HG03095 (cell line): ENCODE results near the gene TAX1BP1.

Source experiments
- ATAC-seq: cut with Tn5 transposase; IDR thresholded peaks from one replicate; pipeline ENCODE4 v1.9.1; 2021; ENCODE audit warnings: moderate library complexity; ENCODE audit not compliant: unreplicated experiment

TAX1BP1 gene

DNA sequence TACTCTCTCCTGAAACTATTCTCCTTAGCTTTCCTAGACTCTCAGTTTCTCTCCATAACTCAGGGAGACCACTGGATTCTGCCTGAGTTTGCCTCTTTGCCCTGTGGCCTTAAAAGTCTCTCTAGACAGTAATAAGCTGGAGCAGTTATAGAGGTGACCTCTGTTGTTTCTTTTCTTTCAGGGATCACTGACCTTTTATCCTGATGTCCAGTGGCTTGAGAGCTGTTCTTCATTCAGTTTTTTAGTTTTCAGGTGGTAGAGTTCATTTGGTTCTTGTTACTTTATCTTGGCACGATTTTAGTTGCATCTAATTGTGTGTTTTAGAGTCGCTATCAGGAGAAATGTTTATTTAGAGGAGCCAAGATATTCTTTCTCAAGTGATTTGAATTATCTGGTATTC, 37.7 kb downstream of the TAX1BP1 start:
- ATAC-seq: no peak

DNA sequence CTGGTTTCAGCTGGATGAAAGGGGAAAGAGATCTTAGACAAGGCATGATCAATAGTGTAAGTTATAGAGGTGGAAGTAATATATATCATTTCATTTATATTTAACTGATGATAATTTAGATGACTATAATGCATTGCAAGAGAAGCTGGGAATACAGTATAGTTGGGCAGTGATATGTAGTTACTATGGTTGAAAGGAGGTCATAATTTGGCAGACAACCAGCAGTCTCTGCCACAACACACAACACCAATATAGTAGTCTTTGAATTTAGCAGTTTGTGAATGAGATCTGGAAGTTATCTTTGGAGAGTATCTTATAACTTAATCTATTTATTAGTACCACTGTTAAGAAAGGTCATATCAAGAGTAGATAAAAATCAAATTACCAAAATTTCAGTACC, 39.9 kb downstream of the TAX1BP1 start:
- ATAC-seq: no peak

DNA sequence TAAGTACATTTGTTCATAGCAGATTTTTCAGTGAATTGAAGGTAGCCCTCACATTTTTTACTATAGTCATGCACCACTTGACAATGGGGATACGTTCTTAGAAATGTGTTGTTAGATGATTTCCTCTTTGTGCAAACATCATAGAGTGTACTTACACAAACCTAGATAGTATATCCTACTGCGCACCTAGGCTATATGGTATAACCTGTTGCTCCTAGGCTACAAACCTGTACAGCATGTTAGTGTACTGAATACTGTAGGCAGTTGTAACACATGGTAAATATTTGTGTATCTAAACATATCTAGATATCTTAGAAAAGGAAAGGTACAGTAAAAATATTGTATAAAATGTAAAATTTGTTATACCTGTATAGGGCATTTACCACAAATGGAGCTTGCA, 41.2 kb downstream of the TAX1BP1 start:
- ATAC-seq: no peak

DNA sequence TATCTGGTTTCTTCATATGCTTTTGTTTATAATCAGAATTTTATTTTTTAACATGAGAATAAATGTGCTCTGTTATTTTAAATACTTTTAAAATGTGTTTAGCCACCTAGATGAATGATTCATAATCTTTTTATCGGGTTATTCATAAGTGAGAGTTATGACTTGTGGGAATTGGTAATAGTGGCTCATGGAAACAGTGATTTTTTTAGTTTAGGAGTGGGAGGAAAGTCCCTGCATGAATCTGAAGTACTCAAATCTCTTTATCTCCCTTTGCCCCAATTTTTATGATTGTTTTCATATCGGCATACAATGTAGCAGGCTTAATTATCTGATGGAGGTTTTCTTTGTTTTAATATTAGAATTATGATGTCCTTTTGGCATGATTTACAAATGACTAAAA, 42.9 kb downstream of the TAX1BP1 start:
- ATAC-seq: no peak

DNA sequence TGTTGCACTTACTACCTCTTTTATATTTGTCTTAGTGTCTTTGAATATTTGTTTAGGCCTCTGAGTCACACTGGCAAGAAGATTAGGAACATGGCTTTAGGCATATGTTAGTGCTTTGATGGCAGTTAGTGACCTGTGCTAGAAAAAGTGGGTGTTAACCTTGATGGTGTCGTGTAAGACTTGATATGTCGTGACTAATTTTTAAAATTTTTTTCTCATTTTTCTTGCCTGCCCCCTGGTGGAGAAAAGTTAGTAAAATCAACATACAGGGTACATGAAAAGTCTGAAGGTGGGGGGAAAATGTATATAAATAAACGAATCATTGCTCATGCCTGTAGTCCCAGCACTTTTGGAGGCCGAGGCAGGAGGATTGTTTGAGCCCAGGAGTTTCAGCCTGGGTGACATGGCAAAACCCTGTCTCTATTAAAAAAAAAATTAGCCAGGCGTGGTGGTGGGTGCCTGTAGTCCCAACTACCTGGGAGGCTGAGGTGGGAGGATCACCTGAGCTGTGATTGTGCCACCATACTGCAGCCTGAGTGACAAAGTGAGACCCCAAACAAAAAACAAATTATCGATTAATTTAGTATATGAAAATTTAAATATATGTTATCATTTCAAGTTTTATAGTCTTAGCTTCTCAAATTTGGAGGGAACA, 44.6 kb downstream of the TAX1BP1 start:
- no peak for ATAC-seq

DNA sequence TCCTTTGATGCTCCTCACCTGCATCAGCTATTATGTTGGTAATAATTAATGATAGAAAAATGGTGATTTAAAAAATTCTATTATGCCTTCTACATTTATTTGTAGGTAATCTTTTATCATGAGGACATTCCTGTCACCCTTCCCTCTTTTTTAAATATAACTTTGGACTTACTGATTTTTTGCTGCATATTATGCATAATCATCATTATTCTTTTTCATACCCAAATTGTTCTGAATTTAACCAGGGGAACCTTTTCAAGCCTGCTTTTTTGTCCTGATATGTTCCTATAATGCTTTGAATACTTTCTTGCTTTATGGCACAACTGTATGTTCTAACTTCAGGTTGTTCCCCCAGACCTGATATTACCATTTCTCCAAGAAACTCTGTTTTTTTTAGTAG, 48.5 kb downstream of the TAX1BP1 start:
- ATAC-seq: no peak

DNA sequence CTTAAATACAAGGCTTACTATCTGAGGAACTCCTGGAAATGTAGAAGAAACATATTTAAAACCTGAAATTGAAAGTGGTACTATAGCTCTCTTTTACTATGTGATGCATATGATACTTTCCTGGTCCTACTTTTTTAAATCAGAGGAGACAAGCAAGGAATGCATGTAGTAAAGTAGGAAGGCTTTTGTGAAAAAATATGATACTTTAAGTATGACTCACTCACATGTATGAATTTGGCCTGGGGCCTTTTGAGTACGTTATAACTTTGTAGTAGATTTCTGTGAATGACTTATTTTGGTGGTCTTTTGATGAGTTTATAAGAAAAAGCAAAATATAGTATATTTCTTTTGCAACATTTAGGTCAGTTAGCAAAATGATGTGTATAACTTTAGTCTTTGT, 53.8 kb downstream of the TAX1BP1 start:
- no peak for ATAC-seq

DNA sequence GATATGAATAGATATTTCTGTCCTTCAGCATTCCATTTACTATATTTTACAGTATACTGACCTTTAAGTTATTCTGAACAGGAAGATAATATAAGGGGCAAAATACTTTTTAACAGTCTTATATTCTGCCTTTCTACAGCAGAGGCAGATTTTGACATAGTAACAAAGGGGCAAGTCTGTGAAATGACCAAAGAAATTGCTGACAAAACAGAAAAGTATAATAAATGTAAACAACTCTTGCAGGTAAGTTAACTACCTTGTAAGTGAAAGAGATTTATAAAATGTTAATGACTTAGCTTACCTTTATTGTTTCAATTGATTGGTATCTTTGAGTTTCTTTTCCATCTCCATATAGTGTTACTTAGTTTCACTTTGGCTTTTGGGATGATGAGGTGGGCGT, 56.0 kb downstream of the TAX1BP1 start:
- ATAC-seq: no peak

DNA sequence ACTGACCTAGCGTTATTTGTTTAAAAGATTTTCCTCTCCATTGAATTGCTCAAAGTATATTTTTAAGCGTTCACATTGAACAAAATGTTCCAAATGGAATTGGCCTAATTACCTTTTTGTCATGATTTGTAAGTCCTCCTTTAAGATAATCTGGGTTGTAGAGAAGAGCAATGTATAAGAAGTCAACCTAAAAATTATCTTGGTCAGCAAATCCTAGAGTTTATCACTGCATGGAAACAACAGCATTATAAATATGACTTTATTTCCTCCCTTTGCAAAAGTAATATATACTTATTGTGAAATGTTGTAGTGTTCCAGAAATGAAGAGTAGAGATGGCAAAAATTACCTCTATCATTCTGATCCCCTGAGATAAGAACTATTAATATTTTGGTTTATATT, 59.2 kb downstream of the TAX1BP1 start:
- no peak for ATAC-seq

DNA sequence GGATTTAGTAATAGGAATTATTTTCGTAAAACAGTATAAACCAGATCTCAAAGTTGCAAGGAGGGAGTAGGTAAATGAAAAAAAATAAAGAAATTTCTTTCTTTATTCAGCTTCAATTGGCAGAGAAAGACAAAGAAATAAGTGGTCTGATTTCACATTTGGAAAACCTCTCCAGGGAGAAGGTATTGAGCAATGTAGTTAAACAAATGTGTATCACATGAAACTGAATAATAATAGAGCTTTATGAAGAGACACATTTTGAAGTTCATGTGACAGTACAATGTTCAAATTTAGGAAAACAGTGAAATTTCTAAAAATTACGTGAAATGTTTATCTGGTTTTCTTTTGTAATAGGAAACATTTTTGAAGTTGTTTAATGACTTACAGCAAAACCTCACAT, 63.0 kb downstream of the TAX1BP1 start:
- ATAC-seq: no peak

DNA sequence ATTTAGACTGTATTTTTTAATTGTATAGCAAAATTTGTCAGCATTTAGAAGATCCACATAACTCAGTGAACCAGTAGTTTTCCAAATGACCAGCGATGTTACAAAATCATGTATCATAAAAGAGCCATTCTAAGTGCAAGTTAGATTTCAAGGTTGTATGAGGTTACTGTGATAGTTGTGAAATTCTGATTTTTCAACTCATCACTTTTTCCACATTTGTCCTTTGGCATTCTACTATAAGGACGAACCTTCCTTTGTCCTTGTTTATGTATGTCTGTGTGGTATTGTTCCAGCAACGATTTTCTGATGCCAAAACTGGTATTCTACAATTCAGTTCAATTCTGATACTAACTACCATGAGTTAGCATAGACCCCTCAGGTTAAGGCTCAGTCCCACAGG, 64.2 kb downstream of the TAX1BP1 start:
- ATAC-seq: no peak

DNA sequence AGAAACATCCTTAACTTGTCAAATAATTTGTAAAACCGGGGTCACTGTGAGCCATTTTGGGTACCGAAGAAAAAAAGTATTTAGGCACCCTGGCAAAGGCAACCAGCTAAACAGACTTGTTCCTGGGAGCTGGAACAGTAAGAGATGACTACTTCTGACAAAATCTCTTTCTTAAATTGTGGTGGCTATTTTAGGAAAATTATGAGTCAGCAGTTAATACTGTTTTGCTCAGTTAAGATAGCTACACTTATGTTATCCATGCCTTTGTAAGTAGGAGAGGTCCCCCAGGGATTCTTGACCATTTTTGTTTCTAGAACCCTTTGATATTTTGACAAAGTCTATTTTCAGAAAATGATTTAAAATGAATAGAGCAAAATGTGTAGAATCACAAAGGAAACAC, 68.7 kb downstream of the TAX1BP1 start:
- ATAC-seq: no peak

DNA sequence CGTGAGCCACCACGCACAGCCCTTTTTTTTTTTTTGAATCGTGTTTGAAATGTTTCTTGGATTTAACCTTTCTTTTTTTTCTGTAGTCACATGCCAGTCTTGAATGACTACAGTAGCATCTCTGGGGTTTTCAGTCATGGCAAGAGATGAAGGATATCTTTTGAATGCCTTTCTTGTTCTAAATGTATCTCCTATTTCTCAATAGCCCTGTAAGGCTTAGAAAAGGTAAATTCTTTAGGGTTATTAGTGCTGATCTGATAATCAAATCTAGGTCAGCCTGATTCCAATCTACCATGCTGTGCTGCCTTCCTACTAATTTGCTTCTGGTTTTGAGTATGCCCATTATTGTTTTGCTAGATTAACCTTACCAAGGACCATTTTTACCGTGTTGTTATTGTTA, 70.2 kb downstream of the TAX1BP1 start:
- no peak for ATAC-seq

DNA sequence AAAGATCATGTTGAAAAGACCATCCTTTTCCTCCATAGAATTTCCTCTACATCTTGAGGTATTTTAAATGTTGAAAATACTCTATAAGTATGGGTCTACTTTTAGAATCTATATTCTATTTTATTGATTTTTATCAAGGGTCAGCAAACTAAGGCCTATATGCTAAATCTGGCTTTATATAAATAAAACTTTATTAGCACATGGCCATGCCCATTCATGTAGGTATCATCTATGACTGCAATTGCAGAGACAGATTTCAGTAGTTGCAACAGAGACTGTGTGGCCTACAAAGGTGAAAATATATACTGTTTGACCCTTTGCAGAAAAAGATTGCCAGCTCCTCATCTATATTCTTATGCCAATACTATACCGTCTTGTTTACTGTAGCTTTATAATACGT, 72.7 kb downstream of the TAX1BP1 start:
- ATAC-seq: no peak

DNA sequence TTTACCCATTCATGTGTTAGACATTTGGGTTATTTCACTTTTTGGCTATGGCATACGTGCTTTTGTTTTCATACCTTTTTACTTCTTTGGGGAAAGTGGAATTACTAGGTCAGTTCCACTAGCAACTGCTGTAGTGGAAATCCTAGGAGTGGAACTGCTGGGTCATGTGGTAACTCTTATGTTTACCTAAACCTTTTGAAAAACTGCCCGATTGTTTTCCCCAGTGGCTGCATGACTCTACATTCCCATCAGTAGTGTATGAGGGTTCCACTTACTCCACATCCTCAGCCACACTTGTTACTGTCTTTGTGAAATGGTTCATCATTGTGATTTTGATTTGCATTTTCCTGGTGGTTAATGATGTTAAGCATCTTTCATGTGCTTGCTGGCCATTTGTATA, 82.3 kb downstream of the TAX1BP1 start:
- no peak for ATAC-seq

DNA sequence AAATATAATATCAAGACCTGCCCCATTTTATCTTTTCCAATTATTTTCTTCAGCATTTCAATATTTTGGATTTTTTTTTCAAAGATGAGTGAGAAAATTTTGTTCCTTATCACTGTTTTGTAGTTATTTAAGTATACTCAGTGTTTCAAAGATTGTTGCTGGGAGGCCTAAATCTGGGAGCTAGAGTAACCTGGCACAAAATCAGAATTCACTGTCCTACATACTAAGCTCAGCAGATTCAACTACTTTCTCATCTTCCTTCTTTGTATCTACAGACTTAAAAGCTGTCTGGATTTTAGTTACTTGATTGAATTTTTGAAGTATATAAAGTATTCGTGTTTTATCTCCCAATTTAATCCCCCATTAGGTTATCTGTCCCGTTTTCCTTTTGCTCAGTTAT, 85.9 kb downstream of the TAX1BP1 start:
- no peak for ATAC-seq

DNA sequence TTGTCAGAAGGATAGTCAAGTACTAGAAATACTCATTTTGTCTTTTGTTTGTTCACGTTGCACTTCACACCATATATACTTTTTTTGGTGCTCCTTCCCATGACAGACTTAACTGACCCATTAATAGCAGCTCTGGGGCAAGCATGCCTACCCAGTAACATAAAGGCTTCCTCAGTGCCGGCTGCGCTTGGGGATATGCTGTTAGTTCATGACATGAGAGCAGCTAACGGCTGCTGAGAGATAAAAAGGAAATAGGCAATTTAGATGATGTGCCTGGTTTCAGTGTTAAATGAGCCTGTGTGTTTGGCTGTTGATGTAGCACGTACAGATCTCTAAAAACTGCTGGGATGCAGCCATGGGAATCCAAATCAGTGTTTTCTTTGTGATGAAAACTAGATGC, 86.4 kb downstream of the TAX1BP1 start:
- no peak for ATAC-seq

DNA sequence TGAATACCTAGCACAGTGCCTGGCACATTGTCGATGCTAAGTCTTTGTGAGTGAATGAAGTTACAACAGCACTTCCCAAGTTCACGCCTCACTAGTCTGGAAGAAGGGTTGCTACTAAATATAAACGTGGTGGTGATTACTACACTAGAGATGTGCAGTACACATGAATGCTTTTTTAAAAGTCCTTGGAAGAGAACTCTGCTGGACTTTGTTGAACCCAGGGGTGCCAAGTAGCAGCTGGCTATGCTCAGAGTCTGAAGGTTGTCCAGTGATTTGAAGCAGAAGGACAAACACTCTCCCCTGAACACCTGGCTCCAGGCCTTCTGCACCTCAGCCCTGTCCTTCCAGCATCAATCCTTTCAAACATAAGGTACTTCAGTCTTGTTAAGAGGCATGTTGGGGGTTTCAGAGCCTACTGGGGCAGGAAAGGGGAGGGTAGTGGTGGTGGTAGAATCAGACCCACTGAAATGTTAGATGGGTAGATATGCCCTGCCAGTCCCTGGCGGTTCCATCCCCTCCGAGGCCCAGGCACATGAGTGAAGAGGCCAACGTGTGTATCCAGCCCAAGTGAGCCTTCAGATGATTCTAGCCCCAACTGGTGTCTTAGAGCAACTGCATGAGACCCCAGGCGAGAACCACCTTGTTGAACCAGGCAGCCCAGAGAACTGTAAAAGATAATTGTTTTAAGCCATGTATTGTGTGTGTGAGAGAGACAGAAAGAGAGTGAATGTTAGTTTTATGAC, 94.4 kb downstream of the TAX1BP1 start:
- ATAC-seq: no peak

DNA sequence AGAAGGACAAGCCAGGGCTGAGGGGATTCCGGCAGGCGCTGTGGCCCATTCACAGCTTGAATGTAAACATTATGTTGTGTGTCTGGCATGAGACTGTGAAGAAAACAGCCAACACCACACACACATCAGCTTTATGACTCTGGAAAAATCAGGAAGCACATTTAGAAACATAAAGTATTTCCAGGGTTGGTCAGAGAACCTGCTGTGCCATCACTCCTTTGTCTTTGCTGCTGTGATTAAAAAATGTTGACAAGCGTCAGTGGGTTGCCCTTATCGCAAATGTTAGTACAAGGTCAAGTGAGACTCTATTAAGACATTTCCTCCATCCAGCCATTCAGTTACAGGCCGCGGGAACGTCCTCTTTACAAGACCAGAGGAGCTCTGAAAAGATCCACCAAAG, 95.4 kb downstream of the TAX1BP1 start:
- no peak for ATAC-seq

DNA sequence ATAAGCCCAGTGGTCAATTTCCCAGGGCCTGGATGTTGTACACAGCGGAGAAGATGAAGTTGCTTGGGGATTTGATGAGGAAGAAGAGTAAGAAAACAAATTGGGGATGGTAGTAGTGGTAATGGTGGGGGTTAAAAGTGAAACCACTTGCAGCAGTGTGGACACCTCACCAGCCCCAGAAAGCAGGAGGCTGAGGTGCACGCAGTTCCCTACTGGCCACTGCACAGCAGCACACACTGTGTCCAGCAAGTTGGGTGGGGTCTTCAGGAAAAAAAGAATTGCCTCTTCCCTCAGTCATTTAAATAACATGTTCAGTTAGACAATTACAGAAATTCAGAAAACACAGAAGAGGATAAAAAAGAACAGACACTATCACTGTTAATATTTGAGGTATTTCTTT, 96.6 kb downstream of the TAX1BP1 start:
- ATAC-seq: no peak

DNA sequence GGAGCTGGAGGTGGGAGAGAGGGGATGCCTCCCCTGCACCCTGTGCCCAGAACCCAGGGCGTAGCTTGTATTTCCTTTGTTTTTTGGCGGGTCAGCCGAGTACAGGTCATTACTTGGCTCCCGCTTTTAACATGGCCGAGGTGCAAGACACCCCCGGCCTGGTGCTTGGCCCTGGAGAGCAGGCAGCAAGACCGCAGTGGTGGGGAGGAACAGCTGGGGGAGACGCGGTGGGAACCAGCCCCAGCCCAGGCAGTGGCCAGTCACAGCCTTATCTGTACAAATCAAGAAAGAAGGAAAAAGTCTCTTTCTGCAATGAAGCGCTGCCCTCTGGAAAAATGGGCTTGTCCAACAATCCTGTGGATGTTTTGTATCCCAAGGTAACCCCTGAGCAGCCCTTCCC, 99.1 kb downstream of the TAX1BP1 start:
- no peak for ATAC-seq

DNA sequence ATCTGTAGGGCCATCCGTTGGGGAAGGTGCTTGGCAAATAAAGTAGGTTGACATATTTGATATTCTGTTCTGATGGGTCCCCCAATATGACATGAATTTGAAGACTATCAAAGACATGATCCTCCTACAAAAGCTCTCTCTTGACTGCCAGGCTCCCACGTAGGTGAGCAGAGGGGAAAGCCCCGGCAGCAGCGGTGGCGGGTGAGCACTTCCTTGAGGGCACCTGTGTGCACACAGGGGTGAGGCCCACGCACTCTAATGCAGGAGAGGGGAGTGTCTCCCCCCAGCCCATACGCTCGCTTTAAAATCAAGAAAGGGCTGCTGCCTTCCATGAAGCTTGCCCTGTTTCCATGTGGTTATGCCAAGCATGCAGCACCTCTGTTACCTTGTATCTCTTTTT, 100.4 kb downstream of the TAX1BP1 start:
- ATAC-seq: no peak

DNA sequence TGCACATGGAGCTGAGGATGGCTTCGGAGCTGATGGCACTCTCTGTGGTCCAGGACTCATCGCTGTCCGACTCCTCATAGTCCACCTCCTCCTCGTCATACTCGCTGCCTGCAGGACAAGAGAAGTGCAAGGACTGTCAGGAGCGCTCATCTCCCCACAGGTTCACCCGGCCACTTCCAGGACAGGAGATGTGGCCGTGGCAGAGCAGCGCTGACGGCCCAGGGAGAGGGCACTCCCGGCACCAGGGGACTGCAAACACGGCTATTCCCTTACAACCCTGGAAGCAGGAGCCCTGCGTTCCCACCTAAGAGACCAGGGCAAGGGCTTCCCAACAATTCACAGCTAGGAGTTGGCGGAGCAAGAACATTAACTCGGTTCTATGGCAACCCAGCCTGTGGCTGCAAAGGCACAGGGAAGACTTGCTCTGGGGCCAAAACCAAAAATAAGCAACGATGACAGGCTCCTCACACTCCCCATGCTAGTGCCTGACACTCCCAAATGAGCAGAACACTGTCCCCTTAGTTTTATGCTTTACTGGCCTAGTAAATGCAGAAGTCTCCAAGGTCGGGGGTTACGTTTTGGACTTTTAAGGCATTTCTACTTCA, 100.9 kb downstream of the TAX1BP1 start:
- ATAC-seq: no peak
